HTR-8/SVneo (cell line): Measurements from ENCODE around the gene EIF4B.

ENCODE experiments used
- DNase-seq: peaks from one replicate; pipeline ENCODE4 v3.0.0; 2011; ENCODE audit warnings: low spot score, mixed read lengths; ENCODE audit not compliant: insufficient read length
- FAIRE-seq: peaks from 2 replicates; lab custom pipeline; 2011; peaks lifted over from hg19 to GRCh38; lab: Jason Lieb, UNC

EIF4B gene

GRCh38 chr12:53082637-53083175 is 76.5 kb downstream of the EIF4B start:
- FAIRE-seq: no peak
- no peak for DNase-seq

- FAIRE-seq (no peak), DNase-seq (no peak)
Measured at GRCh38 chr12:53086361-53086760, 80.1 kb downstream of the EIF4B start.

- DNase-seq (no peak), FAIRE-seq (no peak)
Measured at GRCh38 chr12:53090105-53090504, 83.8 kb downstream of the EIF4B start.

- FAIRE-seq (no peak), DNase-seq (no peak)
Measured at GRCh38 chr12:53090554-53090953, 84.3 kb downstream of the EIF4B start.

- no peak for FAIRE-seq
- DNase-seq: no peak
Measured at GRCh38 chr12:53091756-53092155, 85.5 kb downstream of the EIF4B start.
